ENCODE data around the gene VAC14. TPM values are rescaled to one million over a fixed set of nuclear protein-coding genes. Genes with fewer than 3 reads are reported as not detected.

The VAC14 gene
- total RNA-seq, 1 experiment from 2014 or later, result 65.5 TPM

DNA sequence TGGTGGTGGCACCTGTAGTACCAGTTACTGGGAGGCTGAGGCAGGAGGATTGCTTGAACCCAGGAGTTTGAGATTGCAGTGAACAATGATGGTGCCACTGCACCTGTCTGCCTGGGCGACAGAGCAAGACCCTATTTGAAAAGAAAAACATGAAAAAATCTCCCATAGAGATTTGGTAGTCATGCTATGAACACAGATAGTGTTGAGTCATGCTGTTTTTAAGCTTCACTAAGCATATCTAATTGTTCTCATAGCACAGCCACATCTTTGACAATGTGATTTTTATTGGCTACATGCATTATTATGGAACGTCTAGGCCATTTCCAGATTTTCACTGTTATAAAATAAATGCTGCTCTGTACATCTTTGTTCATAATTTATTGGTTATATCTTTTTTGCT is 148.6 kb downstream of the VAC14 start:
- POLR2A ChIA-PET (ENCODE audit: unreplicated experiment), result interaction anchor here (1.1 kb wide), 1 partner anchor 271 kb away, joined by 4 read pairs; no protein-coding TSS in a partner anchor
- Histone ChIP-seq H3K4me2 (ENCODE audit: low read length) (no peak overlapping the region), H3K27me3 (ENCODE audit: low read length) (no peaks in the 10 kb centered on the region), H3K27ac (ENCODE audit: low read length) (no peak overlapping the region), H3K9me2 (replicated peaks; ENCODE audit: low read length) (no peaks in the 10 kb centered on the region), H3K79me2 (ENCODE audit: low read length) (no peaks in the 10 kb centered on the region), H2AFZ (ENCODE audit: low read length) (no peak overlapping the region), H3K36me3 (ENCODE audit: low read depth, low read length) (no peaks in the 10 kb centered on the region), H3K4me3 (ENCODE audit: low read length) (no peak overlapping the region), H3F3A (ENCODE audit: low read length, unreplicated experiment) (no peaks in the 10 kb centered on the region), H3K9ac (ENCODE audit: low read length) (no peak overlapping the region), H4K20me1 (ENCODE audit: low read length) (no peaks in the 10 kb centered on the region), H3K9me3 (ENCODE audit: low read length) (no peaks in the 10 kb centered on the region), H3K4me1 (ENCODE audit: insufficient read depth, low read length) (no peaks in the 10 kb centered on the region)
- TF ChIP-seq EZH2phosphoT487 (IDR thresholded peaks at IDR 0.05; ENCODE audit: borderline replicate concordance, low read length) (no peak), CTCF (conservative IDR thresholded peaks at IDR 0.05; ENCODE audit: low read depth, low read length) (no peak), EZH2 (IDR thresholded peaks at IDR 0.05; ENCODE audit: low read length, unreplicated experiment) (no peak)
- no peak for ATAC-seq
- BruUV-seq (replicated peaks), result no TSS peak
- no peak for DNase-seq
- CTCF ChIA-PET, result no interaction called here
- intact Hi-C loops (cut with micrococcal nuclease), result loop anchor here (5.0 kb wide), 3 partner anchors 75 to 145 kb away; no protein-coding TSS in a partner anchor

DNA sequence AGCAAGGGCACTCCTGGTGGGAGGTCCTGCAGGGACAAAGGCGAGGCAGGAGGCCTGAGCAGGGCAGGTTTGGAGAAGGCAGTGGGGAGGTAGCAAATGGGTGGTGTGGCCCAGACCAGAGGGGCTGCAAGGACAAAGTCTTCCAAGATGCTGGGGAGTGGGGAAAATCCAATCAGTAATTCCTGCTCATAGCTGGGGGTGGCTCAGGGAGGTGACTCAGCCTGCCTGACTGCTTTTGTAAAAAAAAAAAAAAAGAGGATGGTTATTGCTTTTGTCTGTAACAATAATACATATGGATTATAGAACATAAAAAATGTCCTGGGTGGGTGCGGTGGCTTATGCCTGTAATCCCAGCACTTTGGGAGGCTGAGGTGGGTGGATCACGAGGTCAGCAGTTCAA is 149.4 kb downstream of the VAC14 start:
- no peaks in the 10 kb centered on the region for H3K27me3 ChIP-seq (ENCODE audit: low read length)
- H3K79me2 ChIP-seq (ENCODE audit: low read length), result no peaks in the 10 kb centered on the region
- no peaks in the 10 kb centered on the region for H3K9me3 ChIP-seq (ENCODE audit: low read length)
- BruUV-seq (replicated peaks), result no TSS peak
- POLR2A ChIA-PET (ENCODE audit: unreplicated experiment), result no interaction called here
- H3K4me2 ChIP-seq (ENCODE audit: low read length), result no peak overlapping the region
- TF ChIP-seq CTCF (conservative IDR thresholded peaks at IDR 0.05; ENCODE audit: low read depth, low read length), result no peak
- TF ChIP-seq EZH2phosphoT487 (IDR thresholded peaks at IDR 0.05; ENCODE audit: borderline replicate concordance, low read length), result no peak
- no peak for TF ChIP-seq EZH2 (IDR thresholded peaks at IDR 0.05; ENCODE audit: low read length, unreplicated experiment)
- no peaks in the 10 kb centered on the region for H3K36me3 ChIP-seq (ENCODE audit: low read depth, low read length)
- intact Hi-C loops (cut with micrococcal nuclease), result loop anchor here (5.0 kb wide), 3 partner anchors 74 to 144 kb away; no protein-coding TSS in a partner anchor
- no peaks in the 10 kb centered on the region for H3F3A ChIP-seq (ENCODE audit: low read length, unreplicated experiment)
- H3K27ac ChIP-seq (ENCODE audit: low read length), result no peak overlapping the region
- H4K20me1 ChIP-seq (ENCODE audit: low read length), result no peaks in the 10 kb centered on the region
- no peak overlapping the region for H3K9ac ChIP-seq (ENCODE audit: low read length)
- DNase-seq, result no peak
- H3K9me2 ChIP-seq (replicated peaks; ENCODE audit: low read length), result no peaks in the 10 kb centered on the region
- CTCF ChIA-PET, result no interaction called here
- no peaks in the 10 kb centered on the region for H3K4me1 ChIP-seq (ENCODE audit: insufficient read depth, low read length)
- no peak overlapping the region for H3K4me3 ChIP-seq (ENCODE audit: low read length)
- ATAC-seq, result no peak
- no peak overlapping the region for H2AFZ ChIP-seq (ENCODE audit: low read length)

- Histone ChIP-seq H3K4me2 (ENCODE audit: low read length) (no peak overlapping the region), H3K79me2 (ENCODE audit: low read length) (no peaks in the 10 kb centered on the region), H3K9ac (ENCODE audit: low read length) (no peak overlapping the region), H3F3A (ENCODE audit: low read length, unreplicated experiment) (no peaks in the 10 kb centered on the region), H2AFZ (ENCODE audit: low read length) (no peak overlapping the region), H3K9me2 (replicated peaks; ENCODE audit: low read length) (no peaks in the 10 kb centered on the region), H3K4me3 (ENCODE audit: low read length) (no peak overlapping the region), H4K20me1 (ENCODE audit: low read length) (no peaks in the 10 kb centered on the region), H3K36me3 (ENCODE audit: low read depth, low read length) (no peaks in the 10 kb centered on the region), H3K27ac (ENCODE audit: low read length) (no peak overlapping the region), H3K4me1 (ENCODE audit: insufficient read depth, low read length) (no peaks in the 10 kb centered on the region), H3K9me3 (ENCODE audit: low read length) (no peaks in the 10 kb centered on the region), H3K27me3 (ENCODE audit: low read length) (no peaks in the 10 kb centered on the region)
- ATAC-seq (no peak), DNase-seq (no peak)
- intact Hi-C loops (cut with micrococcal nuclease), result loop anchor here (5.0 kb wide), 3 partner anchors 73 to 143 kb away; no protein-coding TSS in a partner anchor
- POLR2A ChIA-PET (ENCODE audit: unreplicated experiment), result no interaction called here
- CTCF ChIA-PET, result no interaction called here
- TF ChIP-seq CTCF (conservative IDR thresholded peaks at IDR 0.05; ENCODE audit: low read depth, low read length), result no peak
- TF ChIP-seq EZH2 (IDR thresholded peaks at IDR 0.05; ENCODE audit: low read length, unreplicated experiment), result no peak
- TF ChIP-seq EZH2phosphoT487 (IDR thresholded peaks at IDR 0.05; ENCODE audit: borderline replicate concordance, low read length), result no peak
- BruUV-seq (replicated peaks), result no TSS peak
These were observed 150.7 kb downstream of the VAC14 start for GRCh38 chr16:70650216-70650615.
